ENCODE results near the gene CCNJL. TPM values are rescaled to one million over a fixed set of nuclear protein-coding genes. Genes with fewer than 3 reads are reported as not detected.

CCNJL gene, protein sequence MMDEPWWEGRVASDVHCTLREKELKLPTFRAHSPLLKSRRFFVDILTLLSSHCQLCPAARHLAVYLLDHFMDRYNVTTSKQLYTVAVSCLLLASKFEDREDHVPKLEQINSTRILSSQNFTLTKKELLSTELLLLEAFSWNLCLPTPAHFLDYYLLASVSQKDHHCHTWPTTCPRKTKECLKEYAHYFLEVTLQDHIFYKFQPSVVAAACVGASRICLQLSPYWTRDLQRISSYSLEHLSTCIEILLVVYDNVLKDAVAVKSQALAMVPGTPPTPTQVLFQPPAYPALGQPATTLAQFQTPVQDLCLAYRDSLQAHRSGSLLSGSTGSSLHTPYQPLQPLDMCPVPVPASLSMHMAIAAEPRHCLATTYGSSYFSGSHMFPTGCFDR
- total RNA-seq: 3.9 and 4.4 TPM in 2 replicates

DNA sequence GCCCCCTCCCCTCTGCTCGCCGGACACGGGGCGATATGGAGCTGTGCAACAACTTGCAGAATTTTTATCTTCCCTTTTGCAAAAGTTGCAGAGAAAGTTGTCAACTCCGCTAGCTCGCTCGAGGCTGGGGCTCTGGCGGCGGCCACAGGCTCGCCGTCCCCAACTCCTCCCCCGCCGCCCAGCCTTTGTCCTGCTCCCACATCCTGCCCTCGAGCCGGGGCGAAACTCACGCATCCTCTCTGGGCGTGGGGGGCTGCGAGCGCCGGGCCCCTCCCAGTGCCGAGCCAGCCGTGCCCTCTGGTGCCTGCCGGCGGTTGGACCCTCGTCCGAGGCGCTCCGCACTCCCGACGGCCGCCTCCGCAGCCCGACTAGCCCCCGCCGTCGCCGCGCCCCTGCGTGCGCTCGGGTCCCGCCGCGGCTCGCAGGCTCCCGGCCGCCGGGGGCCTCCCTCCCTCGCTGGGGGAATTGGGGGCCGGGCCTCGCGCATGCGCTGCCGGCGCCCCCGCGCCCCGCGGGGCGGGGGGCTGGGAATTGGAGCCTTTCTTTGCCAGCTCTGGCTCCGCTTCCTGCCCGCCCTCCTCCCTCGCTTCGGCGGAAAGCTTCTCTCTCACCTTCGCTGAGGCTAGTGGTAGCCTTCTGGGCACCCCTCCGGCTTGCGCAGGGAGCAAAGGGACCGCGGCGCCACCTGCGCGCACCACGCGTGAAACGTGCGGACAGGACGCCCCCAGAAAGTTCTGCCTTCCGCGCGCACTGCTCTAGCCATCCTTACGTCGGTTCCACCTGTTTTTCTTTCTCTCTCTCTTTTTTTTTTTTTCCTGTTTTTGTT is at the start of gene CCNJL:
Gene CCNJL (minus strand): TSS at position 431 of the 826 bp plus-strand sequence. CDS start 641 bp downstream, outside the sequence.

DNA sequence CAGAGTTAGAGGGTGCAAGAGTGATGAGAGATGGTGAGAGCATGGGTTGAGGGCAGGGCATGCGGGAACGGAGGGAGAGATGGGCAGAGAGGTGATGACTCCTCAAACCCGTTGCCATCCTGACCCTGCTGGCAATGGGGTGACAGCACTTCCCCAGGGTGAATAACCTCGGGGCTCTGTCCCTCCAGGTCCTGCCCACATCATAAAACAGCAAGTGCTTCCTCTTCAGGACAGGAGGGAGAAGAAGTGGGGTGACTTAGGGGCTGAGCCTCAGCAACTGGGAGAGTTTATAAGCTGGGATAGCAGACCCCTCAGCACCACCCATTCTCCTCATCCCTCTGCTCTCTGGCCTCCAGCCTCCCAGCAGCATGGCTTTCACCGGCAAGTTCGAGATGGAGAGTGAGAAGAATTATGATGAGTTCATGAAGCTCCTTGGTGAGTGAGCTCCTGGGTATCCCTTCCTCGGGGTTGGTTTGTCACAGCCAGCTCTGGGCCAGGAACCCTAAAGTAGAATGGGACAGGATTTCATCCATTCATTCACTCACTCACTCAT is 83.1 kb downstream of the CCNJL start, which contains the start of gene FABP6:
Gene FABP6 (plus strand): TSS at position 317 of the 553 bp plus-strand sequence. CDS start 52 bp downstream, at position 369.

Other genes starting within 250 kb of the CCNJL start
- gene PWWP2A, start 193.1 kb downstream of the CCNJL start, total RNA-seq: 17.2 and 25.2 TPM in 2 replicates
- gene FABP6, start 83.1 kb downstream of the CCNJL start, total RNA-seq: not detected in 2 replicates
- gene C1QTNF2, start 58.1 kb upstream of the CCNJL start, total RNA-seq: 0.32 and 0.39 TPM in 2 replicates
- 4.0 and 9.3 TPM in 2 replicates for gene FAM200C, start 87.5 kb upstream of the CCNJL start, total RNA-seq
- 40.1 and 77.3 TPM in 2 replicates for gene SLU7, start 106.5 kb upstream of the CCNJL start, total RNA-seq
- 54.9 and 267 TPM in 2 replicates for gene PTTG1, start 109.3 kb upstream of the CCNJL start, total RNA-seq